Measurements from ENCODE around the gene RASAL1. TPM values are rescaled to one million over a fixed set of nuclear protein-coding genes. Genes with fewer than 3 reads are reported as not detected.

RASAL1 gene, protein sequence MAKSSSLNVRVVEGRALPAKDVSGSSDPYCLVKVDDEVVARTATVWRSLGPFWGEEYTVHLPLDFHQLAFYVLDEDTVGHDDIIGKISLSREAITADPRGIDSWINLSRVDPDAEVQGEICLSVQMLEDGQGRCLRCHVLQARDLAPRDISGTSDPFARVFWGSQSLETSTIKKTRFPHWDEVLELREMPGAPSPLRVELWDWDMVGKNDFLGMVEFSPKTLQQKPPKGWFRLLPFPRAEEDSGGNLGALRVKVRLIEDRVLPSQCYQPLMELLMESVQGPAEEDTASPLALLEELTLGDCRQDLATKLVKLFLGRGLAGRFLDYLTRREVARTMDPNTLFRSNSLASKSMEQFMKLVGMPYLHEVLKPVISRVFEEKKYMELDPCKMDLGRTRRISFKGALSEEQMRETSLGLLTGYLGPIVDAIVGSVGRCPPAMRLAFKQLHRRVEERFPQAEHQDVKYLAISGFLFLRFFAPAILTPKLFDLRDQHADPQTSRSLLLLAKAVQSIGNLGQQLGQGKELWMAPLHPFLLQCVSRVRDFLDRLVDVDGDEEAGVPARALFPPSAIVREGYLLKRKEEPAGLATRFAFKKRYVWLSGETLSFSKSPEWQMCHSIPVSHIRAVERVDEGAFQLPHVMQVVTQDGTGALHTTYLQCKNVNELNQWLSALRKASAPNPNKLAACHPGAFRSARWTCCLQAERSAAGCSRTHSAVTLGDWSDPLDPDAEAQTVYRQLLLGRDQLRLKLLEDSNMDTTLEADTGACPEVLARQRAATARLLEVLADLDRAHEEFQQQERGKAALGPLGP
- 15.1 TPM for total RNA-seq

GRCh38 chr12:113135178-113136127, at the start of gene RASAL1:
RASAL1 (minus strand) TSS chr12:113135761; CDS start chr12:113135462, 299 bp downstream.

GRCh38 chr12:113149361-113150150, 14.0 kb upstream of the RASAL1 start, which contains the start of gene CFAP73:
CFAP73 (plus strand) TSS chr12:113149724; CDS start chr12:113149858, 134 bp downstream.

DNA sequence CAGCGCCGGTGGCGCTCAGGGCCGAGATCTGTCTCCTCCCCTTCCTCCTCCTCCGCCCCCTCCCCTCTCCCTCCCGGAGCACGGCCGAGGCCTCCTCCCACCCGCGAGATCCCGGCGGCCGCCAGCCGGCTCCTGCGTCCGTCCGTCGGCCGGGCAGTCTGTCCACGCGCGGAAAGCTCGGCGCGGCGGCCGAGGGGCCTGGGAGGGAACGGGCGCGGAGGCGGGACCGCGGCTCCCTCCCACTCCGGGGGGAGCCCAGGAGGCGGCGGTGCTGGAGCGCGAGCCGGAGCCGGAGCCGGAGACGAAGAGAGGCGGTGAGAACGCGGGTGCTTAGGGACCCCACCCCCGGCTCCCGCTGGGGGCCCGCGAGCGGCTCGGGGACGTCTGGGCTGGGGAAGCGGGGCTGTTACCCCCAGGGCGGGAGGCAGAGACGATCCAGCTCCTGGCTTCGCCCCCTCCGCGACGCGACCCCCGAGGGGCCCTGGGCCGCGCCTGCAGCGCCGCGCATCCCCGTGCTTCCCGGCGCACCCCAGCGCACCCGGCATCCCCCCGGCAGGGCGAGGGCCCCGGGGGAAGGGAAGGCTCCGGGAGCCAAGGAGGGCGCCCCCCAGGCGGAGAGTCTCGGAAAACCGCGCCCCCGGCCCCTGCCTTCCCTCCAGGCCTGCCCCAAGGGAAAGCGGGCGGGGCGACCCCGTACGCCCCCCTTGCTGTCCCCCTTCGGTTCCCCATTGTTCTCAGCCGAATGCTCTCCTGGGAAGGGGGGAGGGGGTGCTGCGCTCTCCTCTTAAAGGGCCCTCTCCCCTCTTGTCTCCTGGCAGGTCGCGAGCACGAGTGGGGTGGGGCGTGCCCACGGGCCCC, 78.7 kb downstream of the RASAL1 start, which contains the start of gene DTX1:
DTX1 (plus strand) TSS at position 100 of the 858 bp plus-strand sequence. CDS start 1,463 bp downstream, outside the sequence.

Small RNA genes lying within 50 kb of the gene (small RNA-seq; reads per million reads assigned to genes)
- gene MIR7106 (ENCODE audit: low replicate concordance) = not detected
- gene RF00019 (ENCODE audit: low replicate concordance) = not detected

Other genes with a start within 250 kb of the RASAL1 start
- gene OAS1, start 228.8 kb downstream of the RASAL1 start, total RNA-seq = 13.3 TPM
- gene OAS3, start 197.3 kb downstream of the RASAL1 start, total RNA-seq = 16.7 TPM
- 5.3 TPM for gene OAS2, start 157.2 kb downstream of the RASAL1 start, total RNA-seq
- 20.1 TPM for gene DTX1, start 79.0 kb downstream of the RASAL1 start, total RNA-seq
- 0.76 TPM for gene CFAP73, start 14.0 kb upstream of the RASAL1 start, total RNA-seq
- gene DDX54, start 49.7 kb upstream of the RASAL1 start, total RNA-seq = 45.1 TPM
- 12.8 TPM for gene RITA1, start 50.0 kb upstream of the RASAL1 start, total RNA-seq
- gene TPCN1, start 85.7 kb upstream of the RASAL1 start, total RNA-seq = 47.5 TPM
- 20.8 TPM for gene SLC8B1, start 199.3 kb upstream of the RASAL1 start, total RNA-seq
- 18.1 TPM for gene PLBD2, start 222.8 kb upstream of the RASAL1 start, total RNA-seq

All from metanephros (tissue), 2 donors.